Prostate gland (tissue), 2 donors: ENCODE measurements around the gene OR10T2.

Experiments used
- CTCF ChIP-seq, 4 experiments: fragments of 200-600 bp in 2 of 4; fragments of 450-650 bp in 2 of 4; sonication (generic) in 2 of 4; IDR thresholded peaks; 1 replicate in 3 of 4; 2 replicates in 1 of 4; pipeline ENCODE4 v1.5.1; 2016 to 2019; ENCODE audit warnings: antibody characterized with exemption in 4 of 4, mild to moderate bottlenecking in 2 of 4, moderate library complexity in 2 of 4
- POLR2A ChIP-seq: fragments of 450-650 bp; IDR thresholded peaks from one replicate; pipeline ENCODE4 v1.6.1; 2016; ENCODE audit warnings: antibody characterized with exemption, mild to moderate bottlenecking
- POLR2AphosphoS5 ChIP-seq: sonication (generic); formaldehyde crosslinking; IDR thresholded peaks from one replicate; pipeline ENCODE4 v1.6.1; 2017; ENCODE audit warnings: antibody characterized with exemption

GRCh38 chr1:158398818-158399514, at the start of gene OR10T2:
- TF ChIP-seq CTCF (IDR thresholded peaks at IDR 0.05) (no peak), POLR2A (no peak), POLR2AphosphoS5 (no peak)
